ENCODE results near the gene IFT57.

DNA sequence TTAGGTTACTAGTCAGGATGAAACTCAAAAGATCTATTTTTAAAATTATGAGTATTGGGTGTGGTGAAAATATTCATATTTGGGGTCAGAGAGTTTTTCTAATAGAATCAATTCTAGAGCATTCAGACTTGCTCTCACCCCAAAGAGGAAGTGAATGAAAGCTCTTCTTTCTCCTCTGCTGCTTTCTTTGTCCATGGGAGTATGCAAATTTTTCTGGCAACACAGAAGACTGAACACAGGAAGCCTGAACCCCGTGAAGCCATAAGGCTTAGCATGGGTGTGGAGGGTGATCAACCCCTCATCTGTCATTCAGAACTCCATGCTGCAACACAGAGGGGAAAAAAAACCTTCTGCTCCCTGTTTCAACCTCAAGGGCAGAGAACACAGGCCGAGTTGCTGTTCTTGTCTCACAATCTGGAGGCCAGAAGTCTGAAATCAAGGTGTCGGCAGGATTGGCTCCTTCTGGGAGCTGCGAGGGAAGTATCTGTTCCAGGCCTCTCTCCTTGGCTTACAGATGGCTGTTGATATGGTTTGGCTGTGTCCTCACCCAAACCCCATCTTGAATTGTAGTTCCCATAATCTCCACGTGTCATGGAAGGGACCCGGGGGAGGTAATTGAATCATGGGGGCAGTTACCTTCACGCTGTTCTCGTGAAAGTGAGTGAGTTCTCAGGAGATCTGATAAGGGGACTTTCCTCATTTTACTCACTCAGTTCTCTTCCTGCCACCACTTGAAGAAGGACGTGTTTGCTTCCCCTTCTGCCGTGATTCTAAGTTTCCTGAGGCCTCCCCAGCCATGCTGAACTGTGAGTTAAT is 97.7 kb downstream of the IFT57 start:
- TF ChIP-seq, protein P1, sequence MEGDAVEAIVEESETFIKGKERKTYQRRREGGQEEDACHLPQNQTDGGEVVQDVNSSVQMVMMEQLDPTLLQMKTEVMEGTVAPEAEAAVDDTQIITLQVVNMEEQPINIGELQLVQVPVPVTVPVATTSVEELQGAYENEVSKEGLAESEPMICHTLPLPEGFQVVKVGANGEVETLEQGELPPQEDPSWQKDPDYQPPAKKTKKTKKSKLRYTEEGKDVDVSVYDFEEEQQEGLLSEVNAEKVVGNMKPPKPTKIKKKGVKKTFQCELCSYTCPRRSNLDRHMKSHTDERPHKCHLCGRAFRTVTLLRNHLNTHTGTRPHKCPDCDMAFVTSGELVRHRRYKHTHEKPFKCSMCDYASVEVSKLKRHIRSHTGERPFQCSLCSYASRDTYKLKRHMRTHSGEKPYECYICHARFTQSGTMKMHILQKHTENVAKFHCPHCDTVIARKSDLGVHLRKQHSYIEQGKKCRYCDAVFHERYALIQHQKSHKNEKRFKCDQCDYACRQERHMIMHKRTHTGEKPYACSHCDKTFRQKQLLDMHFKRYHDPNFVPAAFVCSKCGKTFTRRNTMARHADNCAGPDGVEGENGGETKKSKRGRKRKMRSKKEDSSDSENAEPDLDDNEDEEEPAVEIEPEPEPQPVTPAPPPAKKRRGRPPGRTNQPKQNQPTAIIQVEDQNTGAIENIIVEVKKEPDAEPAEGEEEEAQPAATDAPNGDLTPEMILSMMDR (optimal IDR thresholded peaks at IDR 0.05 in 1 of 3, IDR thresholded peaks at IDR 0.05 in 1 of 3, conservative IDR thresholded peaks at IDR 0.05 in 1 of 3; ENCODE audit: extremely low read depth in 1 of 3, insufficient read depth in 2 of 3, low read length in 3 of 3): no peak
- TF ChIP-seq EZH2 (IDR thresholded peaks at IDR 0.05; ENCODE audit: low read length): no peak
